Naive B cell (primary cell): ENCODE results near the gene SEMA4D. TPM values are rescaled to one million over a fixed set of nuclear protein-coding genes. Genes with fewer than 3 reads are reported as not detected.
A peak's percentile ranks its signal among the peaks of the same experiment; 100 is the strongest.

Experiments
- ATAC-seq, 2 donors: fragments of 150-1000 bp; cut with Tn5 transposase; 2 replicates each; pipeline ENCODE4 v1.10.0; 2021; ENCODE audit warnings: low read depth in 2 of 2, mild to moderate bottlenecking in 2 of 2, moderate library complexity in 2 of 2
- DNase-seq: peaks from one replicate; pipeline ENCODE4 v3.0.0; 2022
- H3K27ac Mint-ChIP-seq, 6 donors: one replicate each; pipeline ENCODE4 v1.8.0; 2020 to 2022; ENCODE audit warnings: mild to moderate bottlenecking in 6 of 6, mixed read lengths in 6 of 6, moderate library complexity in 5 of 6, inconsistent platforms in 2 of 6
- H3K27me3 Mint-ChIP-seq, 3 donors: one replicate each; pipeline ENCODE4 v1.8.0; 2021 to 2022; ENCODE audit warnings: mixed read lengths in 3 of 3, mild to moderate bottlenecking in 1 of 3
- H3K36me3 Mint-ChIP-seq, 2 donors: one replicate each; pipeline ENCODE4 v1.8.0; 2020 to 2022; ENCODE audit warnings: mixed read lengths in 2 of 2, inconsistent platforms in 1 of 2, mild to moderate bottlenecking in 1 of 2
- H3K4me1 Mint-ChIP-seq, 3 donors: one replicate each; pipeline ENCODE4 v1.8.0; 2020 to 2022; ENCODE audit warnings: mixed read lengths in 3 of 3, inconsistent platforms in 1 of 3, mild to moderate bottlenecking in 1 of 3, moderate library complexity in 1 of 3
- H3K4me3 Mint-ChIP-seq, 8 donors: one replicate each; pipeline ENCODE4 v1.8.0; 2020 to 2022; ENCODE audit warnings: mild to moderate bottlenecking in 8 of 8, mixed read lengths in 8 of 8, moderate library complexity in 8 of 8, inconsistent platforms in 2 of 8
- H3K9me3 Mint-ChIP-seq, 7 donors: one replicate each; pipeline ENCODE4 v1.8.0; 2020 to 2022; ENCODE audit warnings: mixed read lengths in 7 of 7, mild to moderate bottlenecking in 5 of 7, inconsistent platforms in 2 of 7, moderate library complexity in 1 of 7
- polyA plus RNA-seq, 6 donors: library from polyadenylated mRNA; unstranded; fragments of 300-500 nt; fragmentation: Illumina TruSeq; gene quantifications; one replicate each; pipeline ENCODE4 v1.2.3, GENCODE V29; 2021; ENCODE audit warnings: low read depth in 6 of 6

The SEMA4D gene
- polyA plus RNA-seq, 6 donors from 2014 or later = 13.4 to 38.2 (median 21.5) TPM

DNA sequence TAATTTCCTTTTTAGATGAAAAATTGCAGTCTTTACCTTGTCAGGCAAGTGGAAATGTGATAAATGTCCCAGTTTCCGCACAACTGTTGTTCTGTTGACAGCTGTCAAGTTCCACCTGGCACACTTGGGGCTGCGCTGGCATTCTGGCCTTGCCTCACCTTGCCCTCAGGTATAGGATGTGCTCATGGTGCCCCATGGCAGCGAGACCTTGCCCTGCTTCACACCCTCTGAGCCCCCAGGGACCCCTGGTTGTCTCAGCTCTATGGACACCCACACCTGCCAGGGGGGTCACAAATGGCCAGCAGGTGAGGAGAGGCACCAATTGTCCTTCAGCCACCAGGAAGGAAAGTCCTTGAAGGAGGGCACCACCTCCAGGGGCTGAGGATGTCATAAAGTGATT lies 37.5 kb upstream of the SEMA4D start:
- Mint-ChIP-seq H3K36me3 (no peaks in the 10 kb centered on the region), H3K4me1 (peaks cover 22 to 30% (median 30%) of the 10 kb centered on the region in 3 donors), H3K9me3 (peaks cover 0 to 1% (median 0%) of the 10 kb centered on the region in 7 donors), H3K27me3 (no peaks in the 10 kb centered on the region), H3K4me3 (peak overlapping the region in 4 of 8 donors; percentile 57 to 83 (median 62)), H3K27ac (peak overlapping the region in 2 of 6 donors; percentile 11 to 61)
- no peak for DNase-seq
- ATAC-seq = no peak

- no peaks in the 10 kb centered on the region for H3K27me3 Mint-ChIP-seq
- H3K4me1 Mint-ChIP-seq = peaks cover 25 to 30% (median 30%) of the 10 kb centered on the region in 3 donors
- no peak for ATAC-seq
These were observed 36.8 kb upstream of the SEMA4D start for GRCh38 chr9:89534515-89535287.

GRCh38 chr9:89533411-89534095 lies 35.6 kb upstream of the SEMA4D start:
- Mint-ChIP-seq H3K9me3 (peaks cover 0 to 1% (median 0%) of the 10 kb centered on the region in 7 donors), H3K36me3 (no peaks in the 10 kb centered on the region), H3K27me3 (no peaks in the 10 kb centered on the region), H3K4me1 (peaks cover 26 to 32% (median 30%) of the 10 kb centered on the region in 3 donors), H3K4me3 (no peak overlapping the region), H3K27ac (peak overlapping the region in 1 of 6 donors; percentile 90)
- DNase-seq (no peak), ATAC-seq (no peak)

More at GRCh38 chr9:89534515-89535287, 36.8 kb upstream of the SEMA4D start:
- no peak for DNase-seq
- Mint-ChIP-seq H3K9me3 (peaks cover 0 to 1% (median 0%) of the 10 kb centered on the region in 7 donors), H3K4me3 (peak overlapping the region in 4 of 8 donors; percentile 4 to 41 (median 16)), H3K36me3 (no peaks in the 10 kb centered on the region), H3K27ac (peak overlapping the region in 5 of 6 donors; percentile 8 to 80 (median 64))

DNA sequence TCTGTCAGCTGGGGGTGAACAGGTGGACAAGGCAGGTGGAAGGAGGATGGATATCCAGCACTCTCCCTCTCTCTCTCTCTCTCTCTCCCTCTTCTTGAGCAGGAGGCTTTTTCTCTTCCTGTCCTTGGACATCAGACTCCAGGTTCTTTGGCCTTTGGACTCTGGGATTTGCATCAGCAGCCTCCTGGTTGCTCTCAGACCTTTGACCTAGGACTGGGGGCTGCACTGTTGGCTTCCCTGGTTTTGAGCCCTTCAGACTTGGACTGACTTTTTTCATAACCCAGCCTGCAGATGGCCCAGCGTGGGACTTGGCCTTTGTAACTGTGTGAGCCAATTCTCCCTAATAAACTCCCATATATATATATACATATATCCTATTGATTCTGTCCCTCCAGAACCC lies 35.0 kb upstream of the SEMA4D start:
- no peak for ATAC-seq
- peaks cover 29 to 36% (median 33%) of the 10 kb centered on the region in 3 donors for H3K4me1 Mint-ChIP-seq
- no peaks in the 10 kb centered on the region for H3K27me3 Mint-ChIP-seq
- H3K27ac Mint-ChIP-seq = peak overlapping the region in 1 of 6 donors; percentile 40
- H3K4me3 Mint-ChIP-seq = no peak overlapping the region
- H3K36me3 Mint-ChIP-seq = peaks cover 0 to 3% of the 10 kb centered on the region in 2 donors
- DNase-seq = no peak
- H3K9me3 Mint-ChIP-seq = peaks cover 0 to 6% (median 3%) of the 10 kb centered on the region in 7 donors

GRCh38 chr9:89532478-89532877 lies 34.6 kb upstream of the SEMA4D start:
- H3K36me3 Mint-ChIP-seq = peaks cover 0 to 3% of the 10 kb centered on the region in 2 donors
- peaks cover 29 to 36% (median 33%) of the 10 kb centered on the region in 3 donors for H3K4me1 Mint-ChIP-seq
- peaks cover 0 to 11% (median 3%) of the 10 kb centered on the region in 7 donors for H3K9me3 Mint-ChIP-seq
- DNase-seq = no peak
- no peaks in the 10 kb centered on the region for H3K27me3 Mint-ChIP-seq
- H3K27ac Mint-ChIP-seq = no peak overlapping the region
- ATAC-seq = no peak
- H3K4me3 Mint-ChIP-seq = no peak overlapping the region

GRCh38 chr9:89531766-89532165 lies 33.9 kb upstream of the SEMA4D start:
- H3K36me3 Mint-ChIP-seq = peaks cover 0 to 3% of the 10 kb centered on the region in 2 donors
- H3K27me3 Mint-ChIP-seq = no peaks in the 10 kb centered on the region
- no peak overlapping the region for H3K4me3 Mint-ChIP-seq
- no peak overlapping the region for H3K27ac Mint-ChIP-seq
- ATAC-seq (no peak), DNase-seq (no peak)
- H3K9me3 Mint-ChIP-seq = peaks cover 0 to 18% (median 4%) of the 10 kb centered on the region in 7 donors
- peaks cover 32 to 35% (median 32%) of the 10 kb centered on the region in 3 donors for H3K4me1 Mint-ChIP-seq

DNA sequence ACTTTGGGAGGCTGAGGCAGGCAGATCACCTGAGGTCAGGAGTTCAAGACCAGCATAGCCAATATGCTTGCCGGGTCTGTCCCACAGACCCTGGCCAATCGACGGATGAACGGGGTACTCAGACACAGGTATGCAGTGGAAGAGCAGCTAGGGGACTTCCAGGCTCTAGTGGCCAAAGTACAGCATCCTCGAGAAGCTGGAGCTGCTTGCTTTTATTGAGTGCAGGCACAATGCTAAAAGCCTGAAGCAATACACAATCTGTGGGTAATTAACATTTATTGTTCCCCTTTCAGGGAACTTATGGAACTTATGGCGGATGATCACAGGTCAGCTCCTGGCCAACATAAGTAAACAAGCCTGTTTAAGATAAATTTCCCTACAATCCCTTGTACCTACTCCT lies 32.8 kb upstream of the SEMA4D start:
- H3K27me3 Mint-ChIP-seq = no peaks in the 10 kb centered on the region
- no peak for DNase-seq
- H3K4me3 Mint-ChIP-seq = no peak overlapping the region
- no peak for ATAC-seq
- H3K9me3 Mint-ChIP-seq = peaks cover 0 to 19% (median 4%) of the 10 kb centered on the region in 7 donors
- H3K36me3 Mint-ChIP-seq = peaks cover 0 to 3% of the 10 kb centered on the region in 2 donors
- H3K27ac Mint-ChIP-seq = no peak overlapping the region
- H3K4me1 Mint-ChIP-seq = peaks cover 25 to 35% (median 27%) of the 10 kb centered on the region in 3 donors

DNA sequence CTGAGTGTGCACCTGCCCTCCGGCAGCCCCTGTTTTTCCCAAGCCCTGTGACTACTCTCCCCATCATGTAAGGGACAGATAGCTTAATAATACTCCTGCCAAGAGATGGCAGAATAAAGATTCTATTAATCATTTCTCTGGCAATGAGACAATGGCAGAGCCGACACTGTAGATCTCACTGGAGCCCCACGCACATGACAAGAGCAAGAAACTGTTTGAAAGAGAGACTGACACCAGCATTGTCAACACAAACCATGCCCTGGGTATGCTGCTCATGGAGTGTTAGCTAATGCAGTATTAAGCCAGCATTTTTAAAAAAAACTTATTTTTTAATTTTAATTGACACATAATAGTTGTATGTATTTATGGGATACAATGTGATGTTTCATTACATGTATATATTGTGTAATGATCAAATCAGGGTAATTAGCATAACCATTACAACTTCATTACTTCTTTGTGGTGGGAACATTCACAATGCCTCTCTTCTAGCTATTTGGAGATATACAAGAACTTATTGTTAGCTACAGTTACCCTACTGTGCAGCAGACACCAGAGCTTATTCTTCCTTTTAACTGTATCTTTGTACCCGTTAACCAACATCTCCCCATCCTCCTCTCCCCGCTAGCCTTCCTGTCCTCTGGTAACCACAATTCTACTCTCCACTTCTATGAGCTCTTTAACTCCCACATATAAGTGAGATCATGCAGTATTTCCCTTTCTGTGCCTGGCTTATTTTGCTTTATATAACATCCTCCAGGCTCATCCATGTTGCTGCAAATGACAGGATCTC lies 31.5 kb upstream of the SEMA4D start:
- Mint-ChIP-seq H3K9me3 (peaks cover 0 to 19% (median 4%) of the 10 kb centered on the region in 7 donors), H3K36me3 (peaks cover 0 to 3% of the 10 kb centered on the region in 2 donors), H3K27ac (peak overlapping the region in 1 of 6 donors; percentile 84), H3K4me1 (peaks cover 25 to 36% (median 29%) of the 10 kb centered on the region in 3 donors), H3K27me3 (no peaks in the 10 kb centered on the region), H3K4me3 (no peak overlapping the region)
- no peak for ATAC-seq
- no peak for DNase-seq

GRCh38 chr9:89528540-89528939 lies 30.6 kb upstream of the SEMA4D start:
- Mint-ChIP-seq H3K27me3 (no peaks in the 10 kb centered on the region), H3K36me3 (peaks cover 0 to 3% of the 10 kb centered on the region in 2 donors), H3K9me3 (peaks cover 0 to 19% (median 4%) of the 10 kb centered on the region in 7 donors), H3K4me3 (no peak overlapping the region), H3K27ac (peak overlapping the region in 1 of 6 donors; percentile 93), H3K4me1 (peaks cover 32 to 42% (median 35%) of the 10 kb centered on the region in 3 donors)
- ATAC-seq (no peak), DNase-seq (no peak)

DNA sequence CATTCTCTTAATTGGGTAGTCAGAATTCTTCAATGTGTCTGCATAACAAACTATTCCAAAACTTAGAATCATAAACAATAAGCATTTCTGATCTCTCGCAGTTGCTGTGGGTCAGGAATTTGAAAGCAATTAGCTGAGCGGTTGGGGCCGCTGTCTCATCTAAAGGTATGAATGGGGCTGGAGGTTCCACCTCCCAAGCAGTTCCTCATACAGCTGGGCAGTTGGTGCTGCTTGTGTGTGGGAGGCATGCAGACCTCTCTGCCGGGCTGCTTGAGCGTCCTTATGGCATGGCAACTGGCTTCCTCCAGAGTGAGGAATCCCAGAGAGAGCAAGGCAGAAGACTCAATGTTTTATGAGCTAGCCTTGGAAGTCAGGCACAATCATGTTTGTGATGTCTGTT lies 30.2 kb upstream of the SEMA4D start:
- Mint-ChIP-seq H3K27ac (peak overlapping the region in 1 of 6 donors; percentile 93), H3K4me3 (no peak overlapping the region), H3K4me1 (peaks cover 36 to 46% (median 39%) of the 10 kb centered on the region in 3 donors), H3K9me3 (peaks cover 0 to 19% (median 4%) of the 10 kb centered on the region in 7 donors), H3K36me3 (peaks cover 0 to 3% of the 10 kb centered on the region in 2 donors), H3K27me3 (no peaks in the 10 kb centered on the region)
- ATAC-seq = no peak
- no peak for DNase-seq

DNA sequence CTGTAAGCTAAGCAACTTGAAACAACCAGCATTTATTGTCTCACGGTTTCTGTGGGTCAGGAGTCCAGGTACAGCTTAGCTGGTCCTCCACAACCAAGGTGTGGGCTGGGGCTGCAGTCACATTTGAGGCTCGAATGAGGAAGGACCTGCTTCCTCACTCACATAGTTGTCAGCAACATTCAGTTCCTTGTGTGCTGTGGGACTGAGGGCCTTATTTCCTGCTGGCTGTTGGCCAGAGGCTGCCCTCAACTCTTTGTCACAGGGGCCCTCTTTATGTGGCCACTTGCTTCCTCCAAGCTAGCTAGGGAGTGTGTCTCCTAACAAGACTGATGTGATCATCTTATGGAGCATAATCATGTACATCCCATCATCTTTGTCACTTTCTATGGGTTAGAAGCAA lies 29.2 kb upstream of the SEMA4D start:
- Mint-ChIP-seq H3K4me3 (no peak overlapping the region), H3K27ac (peak overlapping the region in 1 of 6 donors; percentile 76), H3K36me3 (peaks cover 0 to 3% of the 10 kb centered on the region in 2 donors), H3K9me3 (peaks cover 0 to 19% (median 4%) of the 10 kb centered on the region in 7 donors), H3K27me3 (no peaks in the 10 kb centered on the region), H3K4me1 (peaks cover 46 to 56% (median 50%) of the 10 kb centered on the region in 3 donors)
- ATAC-seq (no peak), DNase-seq (no peak)

DNA sequence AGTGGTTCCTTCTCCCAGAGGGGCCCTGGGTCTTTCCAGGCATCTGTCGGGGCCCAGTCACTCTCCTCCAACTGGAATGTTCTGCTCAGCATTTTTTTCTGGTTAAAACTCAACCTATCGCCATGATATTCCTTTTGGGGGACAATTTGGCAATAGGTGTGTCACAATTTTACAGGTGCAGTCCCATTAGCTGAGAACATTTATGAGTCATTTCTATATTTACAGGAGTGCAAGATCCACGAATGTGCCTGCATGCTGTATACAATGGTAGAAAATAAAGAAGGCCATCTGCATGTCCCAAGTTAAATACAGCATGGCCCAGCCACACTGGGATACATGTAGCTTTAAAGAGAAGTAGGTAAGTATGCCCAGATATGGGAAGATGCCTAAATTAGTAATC lies 28.8 kb upstream of the SEMA4D start:
- Mint-ChIP-seq H3K36me3 (peaks cover 0 to 3% of the 10 kb centered on the region in 2 donors), H3K4me1 (peaks cover 48 to 57% (median 54%) of the 10 kb centered on the region in 3 donors), H3K4me3 (no peak overlapping the region), H3K27ac (peak overlapping the region in 1 of 6 donors; percentile 64), H3K9me3 (peaks cover 0 to 19% (median 4%) of the 10 kb centered on the region in 7 donors), H3K27me3 (no peaks in the 10 kb centered on the region)
- DNase-seq (no peak), ATAC-seq (no peak)
